ENCODE measurements around the gene MSMB.

- TF ChIP-seq CTCF (tag by site-specific recombination; IDR thresholded peaks at IDR 0.05) (no peak), ZNF549 (tag by site-specific recombination; IDR thresholded peaks at IDR 0.05) (no peak), MZF1 (tag by site-specific recombination; IDR thresholded peaks at IDR 0.05; ENCODE audit: borderline replicate concordance) (no peak), ZNF510 (tag by site-specific recombination; IDR thresholded peaks at IDR 0.05; ENCODE audit: insufficient replicate concordance) (no peak), OVOL3 (tag by site-specific recombination; IDR thresholded peaks at IDR 0.05) (no peak), ZNF112 (tag by site-specific recombination; IDR thresholded peaks at IDR 0.05) (no peak), ZNF558 (tag by site-specific recombination; IDR thresholded peaks at IDR 0.05) (no peak)
Observed at GRCh38 chr10:46069771-46070463, 23.8 kb upstream of the MSMB start.
